WTC11 (cell line): ENCODE results near the gene SBSN. TPM values are rescaled to one million over a fixed set of nuclear protein-coding genes. Genes with fewer than 3 reads are reported as not detected.

Source experiments
- ATAC-seq: fragments of 200-7000 bp; cut with Tn5 transposase; 2 replicates; pipeline ENCODE4 v1.10.0; 2021; ENCODE audit warnings: mild to moderate bottlenecking, moderate library complexity
- CTCF ChIA-PET: fragments of 300-600 bp; sonication (Branson Sonifier 250); formaldehyde crosslinking; loops from one replicate; lab custom pipeline; 2021; ENCODE audit warnings: antibody characterized with exemption; lab: Charles Lee
- POLR2A ChIA-PET: fragments of 350-600 bp; sonication (Branson Sonifier 250); formaldehyde crosslinking; loops from one replicate; lab custom pipeline; 2021; ENCODE audit warnings: antibody characterized with exemption; lab: Charles Lee
- DNase-seq: peaks from one replicate; pipeline ENCODE4 v3.0.0; 2021; ENCODE audit warnings: low spot score
- H3K27ac Mint-ChIP-seq: 2 replicates; pipeline ENCODE4 v1.8.0; 2021; ENCODE audit warnings: mixed read lengths
- H3K27me3 Mint-ChIP-seq: 2 replicates; pipeline ENCODE4 v1.8.0; 2021; ENCODE audit warnings: low read depth, mild to moderate bottlenecking, moderate library complexity, mixed read lengths
- H3K36me3 Mint-ChIP-seq: 2 replicates; pipeline ENCODE4 v1.8.0; 2021; ENCODE audit warnings: mixed read lengths
- H3K4me1 Mint-ChIP-seq: 2 replicates; pipeline ENCODE4 v1.8.0; 2022; ENCODE audit warnings: mixed read lengths
- H3K4me3 Mint-ChIP-seq: 2 replicates; pipeline ENCODE4 v1.8.0; 2021; ENCODE audit warnings: mild to moderate bottlenecking, moderate library complexity, mixed read lengths
- H3K9me3 Mint-ChIP-seq: 2 replicates; pipeline ENCODE4 v1.8.0; 2021; ENCODE audit warnings: mixed read lengths
- CREM ChIP-seq: sonication (generic); formaldehyde crosslinking; IDR thresholded peaks from 2 replicates; pipeline ENCODE4 v1.8.1; 2022; ENCODE audit warnings: mild to moderate bottlenecking, missing genetic modification reagents, moderate library complexity
- FOXP4 ChIP-seq: sonication (generic); formaldehyde crosslinking; IDR thresholded peaks from 2 replicates; pipeline ENCODE4 v1.8.0; 2022; ENCODE audit warnings: mild to moderate bottlenecking, missing genetic modification reagents
- JUN ChIP-seq: sonication (generic); formaldehyde crosslinking; IDR thresholded peaks from 2 replicates; pipeline ENCODE4 v1.8.0; 2023; ENCODE audit warnings: mild to moderate bottlenecking, missing genetic modification reagents
- SOX15 ChIP-seq: fragments of 250-450 bp; sonication (Bioruptor Pico); IDR thresholded peaks from 2 replicates; pipeline ENCODE4 v1.9.0; 2021; ENCODE audit warnings: mild to moderate bottlenecking
- ZNF423 ChIP-seq: fragments of 250-450 bp; sonication (Bioruptor Pico); IDR thresholded peaks from 2 replicates; pipeline ENCODE4 v2.1.2; 2022; ENCODE audit warnings: mild to moderate bottlenecking, moderate library complexity
- ZNF532 ChIP-seq: fragments of 250-450 bp; sonication (Bioruptor Pico); IDR thresholded peaks from 2 replicates; pipeline ENCODE4 v1.9.0; 2021; ENCODE audit warnings: mild to moderate bottlenecking, borderline replicate concordance
- total RNA-seq: library from RNA; stranded (reverse); gene quantifications from 3 replicates; pipeline ENCODE4 v1.2.3, GENCODE V29; 2021
- TF ChIP-seq, protein P1 (sequence below): sonication (generic); formaldehyde crosslinking; IDR thresholded peaks from 2 replicates; pipeline ENCODE4 v1.8.0; 2023; ENCODE audit warnings: mild to moderate bottlenecking, missing genetic modification reagents
- TF ChIP-seq, protein P2 (sequence below): sonication (generic); formaldehyde crosslinking; IDR thresholded peaks from 2 replicates; pipeline ENCODE4 v1.8.1; 2022; ENCODE audit warnings: low read depth, mild to moderate bottlenecking, moderate library complexity, missing genetic modification reagents, borderline replicate concordance
- TF ChIP-seq, protein P3 (sequence below): sonication (generic); formaldehyde crosslinking; IDR thresholded peaks from 2 replicates; pipeline ENCODE4 v1.8.0; 2022; ENCODE audit warnings: mild to moderate bottlenecking, missing genetic modification reagents

SBSN gene
- total RNA-seq, 1 experiment from 2014 or later = 0.15 TPM

GRCh38 chr19:35542209-35542608 lies 14.1 kb upstream of the SBSN start (continued):
- TF ChIP-seq, protein P1, sequence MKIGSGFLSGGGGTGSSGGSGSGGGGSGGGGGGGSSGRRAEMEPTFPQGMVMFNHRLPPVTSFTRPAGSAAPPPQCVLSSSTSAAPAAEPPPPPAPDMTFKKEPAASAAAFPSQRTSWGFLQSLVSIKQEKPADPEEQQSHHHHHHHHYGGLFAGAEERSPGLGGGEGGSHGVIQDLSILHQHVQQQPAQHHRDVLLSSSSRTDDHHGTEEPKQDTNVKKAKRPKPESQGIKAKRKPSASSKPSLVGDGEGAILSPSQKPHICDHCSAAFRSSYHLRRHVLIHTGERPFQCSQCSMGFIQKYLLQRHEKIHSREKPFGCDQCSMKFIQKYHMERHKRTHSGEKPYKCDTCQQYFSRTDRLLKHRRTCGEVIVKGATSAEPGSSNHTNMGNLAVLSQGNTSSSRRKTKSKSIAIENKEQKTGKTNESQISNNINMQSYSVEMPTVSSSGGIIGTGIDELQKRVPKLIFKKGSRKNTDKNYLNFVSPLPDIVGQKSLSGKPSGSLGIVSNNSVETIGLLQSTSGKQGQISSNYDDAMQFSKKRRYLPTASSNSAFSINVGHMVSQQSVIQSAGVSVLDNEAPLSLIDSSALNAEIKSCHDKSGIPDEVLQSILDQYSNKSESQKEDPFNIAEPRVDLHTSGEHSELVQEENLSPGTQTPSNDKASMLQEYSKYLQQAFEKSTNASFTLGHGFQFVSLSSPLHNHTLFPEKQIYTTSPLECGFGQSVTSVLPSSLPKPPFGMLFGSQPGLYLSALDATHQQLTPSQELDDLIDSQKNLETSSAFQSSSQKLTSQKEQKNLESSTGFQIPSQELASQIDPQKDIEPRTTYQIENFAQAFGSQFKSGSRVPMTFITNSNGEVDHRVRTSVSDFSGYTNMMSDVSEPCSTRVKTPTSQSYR (CRISPR knock-in tag) = no peak
- no peak for TF ChIP-seq CREM
- no peak for TF ChIP-seq ZNF423
- no peak for TF ChIP-seq ZNF532 (CRISPR knock-in tag)
- TF ChIP-seq JUN (CRISPR knock-in tag) = no peak
- TF ChIP-seq, protein P2, sequence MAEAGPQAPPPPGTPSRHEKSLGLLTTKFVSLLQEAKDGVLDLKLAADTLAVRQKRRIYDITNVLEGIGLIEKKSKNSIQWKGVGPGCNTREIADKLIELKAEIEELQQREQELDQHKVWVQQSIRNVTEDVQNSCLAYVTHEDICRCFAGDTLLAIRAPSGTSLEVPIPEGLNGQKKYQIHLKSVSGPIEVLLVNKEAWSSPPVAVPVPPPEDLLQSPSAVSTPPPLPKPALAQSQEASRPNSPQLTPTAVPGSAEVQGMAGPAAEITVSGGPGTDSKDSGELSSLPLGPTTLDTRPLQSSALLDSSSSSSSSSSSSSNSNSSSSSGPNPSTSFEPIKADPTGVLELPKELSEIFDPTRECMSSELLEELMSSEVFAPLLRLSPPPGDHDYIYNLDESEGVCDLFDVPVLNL (CRISPR knock-in tag) = no peak

- H3K27ac Mint-ChIP-seq = no peak overlapping the region
- ChIA-PET CTCF (interaction anchor here (0.5 to 2.9 kb wide), 2 partner anchors 30 to 134 kb away, joined by 6 to 8 read pairs; no protein-coding TSS in a partner anchor), POLR2A (no interaction called here)
- no peaks in the 10 kb centered on the region; the same call in 1 of the 2 replicates for H3K27me3 Mint-ChIP-seq
- ATAC-seq (no peak), DNase-seq (no peak)
- no peak overlapping the region; the same call in 1 of the 2 replicates for H3K4me3 Mint-ChIP-seq
- peaks cover 18% of the 10 kb centered on the region for H3K4me1 Mint-ChIP-seq
- no peak for TF ChIP-seq FOXP4 (CRISPR knock-in tag)
- H3K9me3 Mint-ChIP-seq = no peaks in the 10 kb centered on the region
- peaks cover 21% of the 10 kb centered on the region for H3K36me3 Mint-ChIP-seq
These were observed 12.3 kb upstream of the SBSN start for GRCh38 chr19:35540356-35540927.

DNA sequence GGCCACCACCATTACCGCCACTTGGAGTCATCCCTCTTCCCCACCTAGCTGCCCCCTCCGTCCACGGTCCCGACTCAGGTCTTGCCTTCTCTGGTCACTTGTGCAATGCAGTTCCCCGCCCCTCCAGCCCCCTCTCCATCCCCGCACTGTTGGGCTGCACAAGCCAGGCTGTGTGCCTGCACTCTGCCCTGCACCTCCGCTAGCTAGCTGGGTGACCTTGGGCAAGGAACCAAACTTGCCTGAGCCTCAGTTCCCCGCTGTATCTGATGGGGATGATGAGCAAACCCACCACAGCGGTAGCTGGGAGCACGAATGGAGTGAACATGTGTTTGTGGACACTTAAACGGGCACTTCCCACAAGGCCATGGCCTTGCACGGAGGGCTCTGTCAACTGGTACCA lies 11.7 kb upstream of the SBSN start:
- ChIA-PET CTCF (interaction anchor here (0.5 kb wide), 1 partner anchor 134 kb away, joined by 6 read pairs; no protein-coding TSS in a partner anchor), POLR2A (no interaction called here)
- ATAC-seq (no peak), DNase-seq (no peak)
- H3K9me3 Mint-ChIP-seq = no peaks in the 10 kb centered on the region
- TF ChIP-seq, protein P3, sequence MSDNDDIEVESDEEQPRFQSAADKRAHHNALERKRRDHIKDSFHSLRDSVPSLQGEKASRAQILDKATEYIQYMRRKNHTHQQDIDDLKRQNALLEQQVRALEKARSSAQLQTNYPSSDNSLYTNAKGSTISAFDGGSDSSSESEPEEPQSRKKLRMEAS = no peak
- no peak for TF ChIP-seq SOX15 (CRISPR knock-in tag)
- H3K36me3 Mint-ChIP-seq = peaks cover 21% of the 10 kb centered on the region
- H3K27me3 Mint-ChIP-seq = no peaks in the 10 kb centered on the region; the same call in 1 of the 2 replicates
- no peak overlapping the region for H3K27ac Mint-ChIP-seq
- no peak overlapping the region for H3K4me3 Mint-ChIP-seq
- H3K4me1 Mint-ChIP-seq = peaks cover 20% of the 10 kb centered on the region
